Activated T-cell treated with anti-CD3 and anti-CD28 coated beads for 1 hour (primary cell): ENCODE results near the gene CASZ1.

Experiments used
- DNase-seq: peaks from one replicate; pipeline ENCODE4 v3.0.0-alpha.2; 2020; ENCODE audit warnings: low read depth

CASZ1 gene

GRCh38 chr1:10796029-10796944 is at the start of gene CASZ1:
Gene CASZ1, minus strand, starts transcription at chr1:10796646. Its CDS starts 102,757 bp downstream, at chr1:10693889.
- DNase-seq = no peak

DNA sequence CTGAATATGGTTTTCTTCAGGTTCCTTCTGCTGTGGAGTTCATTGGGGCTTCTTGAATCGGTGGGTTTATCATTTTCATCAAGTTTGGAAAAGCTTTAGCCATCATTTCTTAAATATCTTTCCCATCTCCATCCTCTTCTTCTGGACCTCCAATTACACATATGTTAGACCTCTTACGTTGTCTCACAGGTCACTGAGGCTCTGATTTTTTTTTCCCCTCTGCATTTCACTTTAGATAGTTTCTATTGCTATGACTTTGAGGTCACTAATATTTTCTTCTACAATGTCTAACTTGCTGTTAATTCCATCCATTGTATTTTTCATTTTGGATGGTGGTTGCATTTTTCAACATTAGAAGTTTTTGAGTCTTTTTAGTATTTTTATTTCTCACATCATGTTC is 47.3 kb upstream of the CASZ1 start:
- no peak for DNase-seq

- DNase-seq = no peak
Observed at GRCh38 chr1:10841118-10841517, 44.7 kb upstream of the CASZ1 start.

DNA sequence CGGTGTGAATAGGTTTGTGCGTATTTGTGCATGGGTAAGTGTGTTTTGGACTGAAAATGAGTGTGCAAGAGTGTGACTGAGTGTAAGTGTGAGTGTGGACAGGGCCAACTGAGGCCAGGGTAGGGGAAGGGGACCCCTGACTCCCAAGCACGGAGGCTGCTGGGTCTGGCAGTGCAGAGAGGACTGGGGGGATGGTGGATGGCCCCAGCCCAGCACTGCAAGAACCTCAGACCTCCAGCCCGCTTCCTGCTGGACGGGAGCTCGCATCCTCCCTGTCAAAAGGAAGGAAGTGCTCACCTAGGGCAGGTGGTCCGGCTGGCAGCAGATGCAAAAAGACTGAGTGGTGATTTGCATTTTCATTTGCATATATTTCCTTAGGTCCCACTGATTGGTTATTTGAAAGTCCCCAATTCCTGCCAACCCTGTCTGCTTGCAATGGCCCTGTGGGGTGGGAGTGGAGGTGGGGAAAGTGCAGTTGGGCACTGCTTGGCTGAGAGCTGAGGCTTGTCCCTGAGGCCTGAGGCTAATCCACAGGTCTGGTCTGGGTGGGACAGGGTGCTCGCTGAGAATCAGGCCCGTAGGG is 42.8 kb upstream of the CASZ1 start:
- no peak for DNase-seq

GRCh38 chr1:10838541-10838940 is 42.1 kb upstream of the CASZ1 start:
- no peak for DNase-seq

- DNase-seq = no peak
Observed at GRCh38 chr1:10836726-10837125, 40.3 kb upstream of the CASZ1 start.

DNA sequence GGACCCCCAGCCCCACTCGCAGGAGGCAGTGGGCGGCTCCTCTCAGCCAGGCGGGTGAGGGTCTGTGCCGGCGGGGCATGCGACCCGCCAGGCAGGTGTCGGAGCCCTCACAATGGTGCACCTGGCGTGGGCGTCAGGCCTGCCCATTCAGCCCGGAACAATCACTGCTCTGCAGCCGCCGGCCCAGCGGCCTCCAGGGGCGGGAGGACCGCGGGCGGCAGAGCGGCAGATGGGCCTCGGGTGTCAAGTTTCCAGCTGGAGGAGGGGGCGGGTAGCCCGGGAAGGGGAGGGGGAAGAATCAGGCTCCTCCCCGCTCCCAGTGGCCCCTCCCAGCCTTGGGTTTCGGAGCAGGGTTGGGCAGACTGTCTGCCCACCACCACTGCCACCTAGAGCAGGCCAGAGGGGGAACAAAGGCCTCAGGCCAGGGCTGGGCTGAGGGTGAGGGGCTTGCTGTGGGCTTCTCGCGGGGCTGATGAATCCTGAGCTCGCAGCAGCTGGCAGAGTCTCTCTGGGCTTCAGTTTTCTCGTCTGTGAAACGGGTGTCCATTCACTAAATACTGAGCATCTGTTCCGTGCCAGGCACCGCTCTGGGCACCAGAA is 39.5 kb upstream of the CASZ1 start:
- DNase-seq = no peak

- DNase-seq = no peak
Observed at GRCh38 chr1:10835421-10835820, 39.0 kb upstream of the CASZ1 start.

- no peak for DNase-seq
Observed at GRCh38 chr1:10834770-10835412, 38.4 kb upstream of the CASZ1 start.

GRCh38 chr1:10833630-10834557 is 37.4 kb upstream of the CASZ1 start:
- no peak for DNase-seq

DNA sequence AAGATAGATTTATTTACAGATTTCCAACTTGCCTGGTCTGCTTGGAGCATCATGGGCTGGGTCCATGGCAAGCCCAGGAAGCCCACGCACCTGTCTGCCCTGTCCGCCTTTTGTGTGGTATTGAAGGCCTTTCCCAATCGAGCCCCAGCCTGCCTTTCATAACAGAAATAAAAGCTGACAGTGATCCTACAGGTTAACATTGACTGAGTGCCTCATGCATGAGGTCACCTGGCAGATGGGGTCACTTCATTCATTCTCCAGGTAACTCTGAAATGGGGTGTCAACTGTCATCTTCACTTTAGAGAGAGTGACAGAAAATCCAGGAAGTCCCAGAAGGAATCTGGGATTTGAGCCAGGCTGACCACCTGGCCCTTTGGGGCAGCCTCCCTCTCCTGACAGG is 36.3 kb upstream of the CASZ1 start:
- DNase-seq = no peak

DNA sequence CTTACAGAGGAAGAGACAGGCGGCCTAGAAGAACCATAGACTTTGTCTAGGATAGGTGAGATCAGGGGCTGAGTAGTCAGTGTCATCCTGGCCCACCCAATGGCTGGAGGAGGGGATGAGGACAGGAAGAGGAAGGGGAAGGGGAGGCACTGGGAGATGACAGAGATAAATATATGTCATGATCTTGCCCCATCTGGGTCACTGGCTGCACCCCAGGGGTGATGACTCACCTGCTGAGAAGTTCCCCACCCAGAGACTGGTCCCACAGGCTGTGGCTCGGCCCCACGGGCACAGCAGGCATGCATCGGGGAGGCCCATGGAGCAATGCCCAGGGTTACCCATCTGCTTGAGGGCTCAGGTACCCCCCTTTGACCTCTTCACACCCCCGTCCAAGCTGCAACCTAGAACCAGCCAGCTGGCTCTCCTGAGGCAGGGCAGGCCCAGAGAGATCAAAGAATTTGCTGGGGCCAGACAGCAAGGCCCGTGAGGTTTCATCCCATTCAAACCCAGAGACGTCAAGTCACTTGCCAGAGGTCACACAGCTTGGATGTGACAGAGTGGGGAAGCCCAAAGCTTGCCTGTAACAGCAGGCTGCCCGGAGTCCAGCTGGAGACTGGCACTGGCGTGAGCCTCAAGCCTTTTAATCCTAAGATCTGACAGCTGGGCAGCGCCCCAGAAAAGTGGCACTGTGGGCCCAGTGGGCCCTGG is 34.7 kb upstream of the CASZ1 start:
- no peak for DNase-seq

- no peak for DNase-seq
Observed at GRCh38 chr1:10829965-10830515, 33.6 kb upstream of the CASZ1 start.

DNA sequence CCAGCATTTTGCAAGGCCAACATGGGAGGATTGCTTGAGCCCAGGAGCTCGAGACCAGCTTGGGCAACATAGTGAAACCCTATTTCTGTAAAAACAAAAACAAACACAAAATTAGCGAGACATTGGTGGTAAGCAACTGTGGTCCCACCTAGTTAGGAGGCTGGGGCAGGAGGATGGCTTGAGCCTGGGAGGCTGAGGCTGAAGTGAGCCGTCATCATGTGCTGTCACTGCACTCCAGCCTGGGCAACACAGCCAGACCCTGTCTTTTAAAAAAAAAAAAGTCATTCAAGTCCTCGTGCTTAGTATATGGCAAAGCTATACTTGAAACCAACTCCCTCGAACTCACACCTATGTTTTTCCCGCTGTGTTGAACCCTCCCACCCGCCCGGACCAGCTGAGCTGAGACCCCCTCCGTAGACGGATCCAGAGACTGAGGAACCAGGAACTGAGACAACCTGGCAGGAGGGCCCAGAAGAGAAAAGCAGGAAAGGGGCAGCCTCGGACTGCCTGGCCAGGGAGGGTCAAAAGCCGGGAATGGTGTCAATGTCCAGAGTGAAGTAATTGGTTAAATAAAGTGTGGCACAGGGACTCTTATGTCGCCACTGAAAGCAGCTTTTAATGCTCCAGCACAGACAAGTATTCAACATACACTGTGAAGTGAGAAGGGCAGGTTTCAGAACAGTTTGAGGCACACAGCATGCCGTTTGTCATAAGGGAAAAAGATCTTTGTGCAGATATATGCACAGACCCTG is 32.8 kb upstream of the CASZ1 start:
- DNase-seq = no peak

DNA sequence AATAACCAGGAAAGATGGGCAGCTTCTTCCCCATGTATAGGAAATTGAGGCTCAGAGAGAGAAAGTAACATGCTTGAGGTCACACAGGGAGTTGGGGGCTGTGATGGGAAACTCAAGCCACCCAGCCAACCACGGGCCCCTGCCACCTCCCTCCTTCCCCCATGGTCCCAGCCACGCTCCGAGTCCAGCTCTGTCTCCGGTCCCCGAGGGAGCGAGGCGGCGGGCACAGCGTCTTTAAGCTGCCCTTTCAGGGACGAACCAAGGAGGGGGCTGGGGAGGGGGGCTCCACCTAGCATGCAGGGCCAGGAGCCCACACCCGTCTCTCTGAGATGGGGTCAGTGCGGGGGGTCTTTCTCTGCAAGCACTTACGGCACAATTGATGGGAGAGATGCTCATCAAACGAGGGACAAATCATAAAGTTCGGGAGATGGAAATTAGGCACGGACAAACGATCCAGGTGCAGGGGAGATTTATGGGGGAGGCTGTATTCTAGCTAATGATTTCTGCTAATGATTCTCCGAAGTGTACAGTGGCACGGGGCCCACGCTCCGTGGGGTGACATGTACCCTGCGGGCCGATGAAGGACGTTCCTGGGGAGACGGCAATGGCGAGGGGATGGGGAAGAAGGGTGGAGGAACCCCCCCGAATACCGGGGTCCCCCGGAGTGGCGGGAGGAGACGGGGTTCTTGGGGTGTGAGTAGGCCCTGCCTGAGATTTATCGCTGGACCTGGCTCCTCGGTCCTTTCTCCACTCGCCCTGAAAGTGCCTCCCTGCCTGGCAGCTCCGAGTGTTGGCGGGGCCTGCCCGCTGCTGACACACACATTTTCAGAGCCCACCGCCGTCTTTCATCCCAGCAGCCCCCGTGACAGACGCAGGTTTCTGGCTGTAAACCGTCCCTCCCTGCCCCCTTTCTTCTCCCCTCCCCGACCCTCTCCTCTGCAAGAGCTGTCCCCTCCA is 31.2 kb upstream of the CASZ1 start:
- DNase-seq = no peak

DNA sequence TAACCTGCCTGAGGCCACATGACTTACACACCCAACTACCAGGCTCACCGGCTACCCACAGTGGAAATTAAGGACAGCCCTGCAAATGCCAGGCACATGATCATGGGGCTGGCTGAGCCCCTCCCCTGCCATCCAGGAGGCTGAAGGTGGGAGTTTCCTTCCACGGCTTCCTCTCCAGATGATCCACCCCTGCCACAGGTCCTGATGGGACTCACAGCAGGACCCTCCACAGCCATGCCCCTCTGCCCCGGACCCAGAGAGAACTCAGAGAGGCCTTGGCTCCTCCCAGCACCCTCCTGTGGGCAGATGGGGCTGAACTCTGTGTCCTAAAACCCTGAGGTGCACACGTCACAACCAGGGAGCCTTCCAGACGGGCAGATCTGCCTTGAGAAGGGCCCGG is 29.1 kb upstream of the CASZ1 start:
- no peak for DNase-seq

DNA sequence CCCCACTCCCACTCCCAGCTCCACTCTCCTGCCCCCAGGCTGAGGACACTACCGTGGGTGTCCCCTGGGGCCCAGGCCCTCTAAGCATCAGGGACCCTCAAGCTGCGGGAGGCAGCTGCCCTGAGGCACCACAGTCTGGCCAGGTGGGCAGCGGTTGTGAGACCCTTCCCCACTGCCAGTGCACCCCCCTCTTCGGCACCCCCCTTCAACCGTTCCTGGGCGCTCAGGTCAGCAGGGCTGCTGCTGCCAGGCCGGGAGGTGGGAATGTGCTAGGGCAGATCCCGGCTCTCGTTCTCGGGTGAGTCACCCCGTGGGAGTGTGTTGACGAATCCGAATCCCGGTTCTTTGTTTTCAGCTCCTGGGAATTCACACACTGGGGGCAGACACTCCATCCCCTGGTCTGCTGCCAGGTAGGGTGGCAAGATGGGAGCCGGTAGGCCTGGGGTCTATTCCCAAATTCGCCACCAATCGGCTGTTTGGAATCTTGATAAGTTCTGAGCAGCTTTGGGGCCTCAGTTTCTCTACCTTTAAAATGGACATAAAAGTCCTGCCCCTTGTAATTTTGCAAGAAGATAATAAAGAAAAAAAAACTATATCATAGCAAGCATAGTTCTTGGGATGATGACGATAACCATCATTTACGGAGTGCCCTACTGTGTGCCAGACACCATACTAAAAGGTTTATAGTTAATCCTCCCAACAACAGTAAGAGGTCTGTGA is 28.5 kb upstream of the CASZ1 start:
- DNase-seq = no peak

- DNase-seq = no peak
Observed at GRCh38 chr1:10823000-10823401, 26.6 kb upstream of the CASZ1 start.
